NCI-H146 treated with DMSO at 0.1 percent for 48 hours (cell line): ENCODE results near the gene APOBEC3G.
"Not testable (repeated sequence)": the region's sequence is repeated elsewhere in the genome, so short reads cannot be mapped to it uniquely, and the experiment has no call there.

Experiments
- DNase-seq: peaks from one replicate; lab custom pipeline; 2025; ENCODE audit not compliant: unreplicated experiment; lab: John Stamatoyannopoulos, UW

Gene APOBEC3G

GRCh38 chr22:39077026-39077840 is at the start of gene APOBEC3G:
Gene APOBEC3G (plus strand): TSS chr22:39077275. CDS start chr22:39077362, 87 bp downstream.
- not testable (repeated sequence) for DNase-seq

GRCh38 chr22:39027717-39028116 is 49.4 kb upstream of the APOBEC3G start:
- no peak for DNase-seq

GRCh38 chr22:39028281-39028680 is 48.8 kb upstream of the APOBEC3G start:
- no peak for DNase-seq

- DNase-seq = no peak
These were observed 47.8 kb upstream of the APOBEC3G start for GRCh38 chr22:39029227-39029626.

GRCh38 chr22:39030705-39031104 is 46.4 kb upstream of the APOBEC3G start:
- DNase-seq = no peak

- not testable (repeated sequence) for DNase-seq
These were observed 45.4 kb upstream of the APOBEC3G start for GRCh38 chr22:39031434-39032295.

GRCh38 chr22:39037071-39037470 is 40.0 kb upstream of the APOBEC3G start:
- not testable (repeated sequence) for DNase-seq

- no peak for DNase-seq
These were observed 37.6 kb upstream of the APOBEC3G start for GRCh38 chr22:39039306-39040126.

GRCh38 chr22:39040155-39040537 is 36.9 kb upstream of the APOBEC3G start:
- DNase-seq = not testable (repeated sequence)

- DNase-seq = peak; percentile 11
These were observed 36.4 kb upstream of the APOBEC3G start, which contains the start of gene APOBEC3F for GRCh38 chr22:39040538-39041296. Gene APOBEC3F (plus strand): TSS chr22:39040864. CDS start chr22:39040961, 97 bp downstream.

- DNase-seq = no peak
These were observed 35.2 kb upstream of the APOBEC3G start for GRCh38 chr22:39041908-39042307.

- DNase-seq = not testable (repeated sequence)
These were observed 34.0 kb upstream of the APOBEC3G start for GRCh38 chr22:39043063-39043462.

GRCh38 chr22:39045136-39045535 is 31.9 kb upstream of the APOBEC3G start:
- not testable (repeated sequence) for DNase-seq

GRCh38 chr22:39049486-39049885 is 27.6 kb upstream of the APOBEC3G start:
- DNase-seq = not testable (repeated sequence)

- DNase-seq = not testable (repeated sequence)
These were observed 25.1 kb upstream of the APOBEC3G start for GRCh38 chr22:39051844-39052495.

- DNase-seq = no peak
These were observed 21.4 kb upstream of the APOBEC3G start for GRCh38 chr22:39055658-39056057.

- not testable (repeated sequence) for DNase-seq
These were observed 15.8 kb upstream of the APOBEC3G start for GRCh38 chr22:39061290-39061689.

GRCh38 chr22:39061951-39062350 is 15.1 kb upstream of the APOBEC3G start:
- DNase-seq = not testable (repeated sequence)

- not testable (repeated sequence) for DNase-seq
These were observed 13.2 kb upstream of the APOBEC3G start for GRCh38 chr22:39063904-39064303.
